ENCODE results near the gene ACACA. TPM values are rescaled to one million over a fixed set of nuclear protein-coding genes. Genes with fewer than 3 reads are reported as not detected.
A peak's percentile ranks its signal among the peaks of the same experiment; 100 is the strongest.
"Not testable (repeated sequence)": the region's sequence is repeated elsewhere in the genome, so short reads cannot be mapped to it uniquely, and the experiment has no call there.

Gene ACACA
- 32.4 and 42.4 TPM in 2 replicates for total RNA-seq

GRCh38 chr17:37406635-37407461 is at the start of gene ACACA, which contains the start of gene TADA2A:
Gene ACACA, minus strand, starts transcription at chr17:37406836. Its CDS starts 537 bp downstream, at chr17:37406299.
Gene TADA2A, plus strand, starts transcription at chr17:37406886. Its CDS starts 4,480 bp downstream, at chr17:37411366.
- TF ChIP-seq CTCF (IDR thresholded peaks at IDR 0.05), result no peak
- Mint-ChIP-seq H3K9me3 (no peaks in the 10 kb centered on the region), H3K27ac (peak within 1 kb of the TSS; percentile 92), H3K36me3 (ENCODE audit: low read depth) (peaks cover 14% of the 10 kb centered on the region), H3K4me1 (peaks cover 36% of the 10 kb centered on the region), H3K4me3 (peak within 1 kb of the TSS; percentile 97), H3K27me3 (no peaks in the 10 kb centered on the region)
- ATAC-seq (ENCODE audit: low read depth) (peak; percentile 98), DNase-seq (peak; percentile 78)
- CTCF ChIA-PET, result no interaction called here
- intact Hi-C loops (cut with micrococcal nuclease), result loop anchor here (1.0 kb wide), 3 partner anchors 10 to 82 kb away; partner anchors contain the start of gene DUSP14
- POLR2A ChIA-PET, result interaction anchor here (0.6 to 1.5 kb wide), 9 partner anchors 9 to 1747 kb away, joined by 3 to 6 read pairs (median 4); partner anchors contain the start of gene SYNRG

- ATAC-seq (ENCODE audit: low read depth) (no peak), DNase-seq (no peak)
- no peak overlapping the region for H3K4me3 Mint-ChIP-seq
- ChIA-PET CTCF (no interaction called here), POLR2A (interaction anchor here (0.7 kb wide), 1 partner anchor 350 kb away, joined by 9 read pairs; no protein-coding TSS in a partner anchor)
- H3K36me3 Mint-ChIP-seq (ENCODE audit: low read depth), result peaks cover 59% of the 10 kb centered on the region
- no peaks in the 10 kb centered on the region for H3K9me3 Mint-ChIP-seq
- no peaks in the 10 kb centered on the region for H3K4me1 Mint-ChIP-seq
- H3K27me3 Mint-ChIP-seq, result no peaks in the 10 kb centered on the region
- no peak for TF ChIP-seq CTCF (IDR thresholded peaks at IDR 0.05)
- intact Hi-C loops (cut with micrococcal nuclease), result no loop called here
- H3K27ac Mint-ChIP-seq, result no peak overlapping the region
These were observed 43.5 kb upstream of the ACACA start for GRCh38 chr17:37450112-37450511.

- Mint-ChIP-seq H3K27me3 (no peaks in the 10 kb centered on the region), H3K4me3 (no peak overlapping the region), H3K36me3 (ENCODE audit: low read depth) (peaks cover 67% of the 10 kb centered on the region), H3K4me1 (no peaks in the 10 kb centered on the region), H3K27ac (no peak overlapping the region), H3K9me3 (no peaks in the 10 kb centered on the region)
- ChIA-PET CTCF (no interaction called here), POLR2A (no interaction called here)
- intact Hi-C loops (cut with micrococcal nuclease), result no loop called here
- no peak for DNase-seq
- ATAC-seq (ENCODE audit: low read depth), result no peak
- TF ChIP-seq CTCF (IDR thresholded peaks at IDR 0.05), result no peak
These were observed 41.0 kb upstream of the ACACA start for GRCh38 chr17:37447641-37448040.

GRCh38 chr17:37446027-37446426 is 39.4 kb upstream of the ACACA start:
- no peak overlapping the region for H3K4me3 Mint-ChIP-seq
- intact Hi-C loops (cut with micrococcal nuclease), result no loop called here
- ATAC-seq (ENCODE audit: low read depth), result no peak
- no peaks in the 10 kb centered on the region for H3K9me3 Mint-ChIP-seq
- H3K27me3 Mint-ChIP-seq, result no peaks in the 10 kb centered on the region
- H3K27ac Mint-ChIP-seq, result no peak overlapping the region
- no peak for DNase-seq
- CTCF ChIA-PET, result no interaction called here
- no peak for TF ChIP-seq CTCF (IDR thresholded peaks at IDR 0.05)
- H3K4me1 Mint-ChIP-seq, result peaks cover 8% of the 10 kb centered on the region
- POLR2A ChIA-PET, result no interaction called here
- peaks cover 72% of the 10 kb centered on the region for H3K36me3 Mint-ChIP-seq (ENCODE audit: low read depth)

- intact Hi-C loops (cut with micrococcal nuclease); DNase-seq; H3K27me3 Mint-ChIP-seq; H3K4me3 Mint-ChIP-seq; H3K9me3 Mint-ChIP-seq; H3K4me1 Mint-ChIP-seq; H3K27ac Mint-ChIP-seq; CTCF ChIA-PET: not testable (repeated sequence)
- POLR2A ChIA-PET, result interaction anchor here (0.6 kb wide), 1 partner anchor 22 kb away, joined by 3 read pairs; no protein-coding TSS in a partner anchor
- peak; percentile 86 for ATAC-seq (ENCODE audit: low read depth)
- H3K36me3 Mint-ChIP-seq (ENCODE audit: low read depth), result peaks cover 69% of the 10 kb centered on the region
These were observed 34.9 kb upstream of the ACACA start for GRCh38 chr17:37441369-37442014.
